T-helper 2 cell treated with Interferon-gamma antibody and Interleukin-4, amounts not matched to agents 100 ng/mL and 5 ng/mL, for 36 hours (primary cell): ENCODE data around the gene TMEM50A. TPM values are rescaled to one million over a fixed set of nuclear protein-coding genes. Genes with fewer than 3 reads are reported as not detected.
"Not testable (repeated sequence)": the region's sequence is repeated elsewhere in the genome, so short reads cannot be mapped to it uniquely, and the experiment has no call there.

Experiments used
- intact Hi-C: fragments of 100-400 bp; cut with micrococcal nuclease; formaldehyde crosslinking; loops from one replicate; pipeline ENCODE4 v1.15.1; 2023
- total RNA-seq: library from RNA; stranded (reverse); gene quantifications from 2 replicates; pipeline ENCODE4 v1.2.3, GENCODE V29; 2022

TMEM50A gene
- 145 and 148 TPM in 2 replicates for total RNA-seq

DNA sequence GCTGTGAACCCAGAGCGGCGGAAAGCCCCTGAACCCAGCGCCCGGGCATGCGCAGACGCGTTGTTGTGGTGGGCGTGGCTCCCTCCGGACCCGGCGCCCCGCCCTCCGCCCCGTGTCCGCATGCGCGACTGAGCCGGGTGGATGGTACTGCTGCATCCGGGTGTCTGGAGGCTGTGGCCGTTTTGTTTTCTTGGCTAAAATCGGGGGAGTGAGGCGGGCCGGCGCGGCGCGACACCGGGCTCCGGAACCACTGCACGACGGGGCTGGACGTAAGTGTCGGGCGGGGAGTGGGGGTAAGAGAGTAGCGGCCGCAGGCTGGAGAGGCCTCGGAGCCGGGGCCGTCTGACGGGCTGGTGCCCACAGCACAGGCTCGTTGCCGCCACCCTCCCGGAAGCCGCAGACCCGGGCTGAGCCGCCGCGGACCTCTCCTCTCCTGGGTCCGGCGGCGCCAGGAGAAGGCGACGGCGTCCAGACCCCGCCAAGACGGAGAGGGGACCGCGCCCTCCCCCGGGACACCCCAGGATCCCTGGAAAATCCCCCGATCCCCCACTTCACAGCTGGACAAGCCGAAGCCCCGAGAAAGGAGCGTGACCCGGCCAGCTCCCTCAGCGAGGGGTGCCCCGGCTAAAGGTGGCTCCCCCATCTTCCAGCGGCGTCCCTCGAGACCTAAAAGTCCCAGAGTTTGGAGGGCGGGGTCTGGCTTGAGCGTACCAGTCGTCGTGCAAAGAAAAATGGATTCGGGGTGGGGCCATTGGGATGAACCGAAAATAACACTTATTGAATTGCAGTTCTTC, at the start of gene TMEM50A:
TSS of gene TMEM50A (plus strand) at position 147 of the 794 bp plus-strand sequence. CDS start 2,153 bp downstream, outside the sequence.
- intact Hi-C loops: loop anchor here (2.0 to 10.0 kb wide), 3 partner anchors 91 to 694 kb away; partner anchors contain the start of genes MACO1, RSRP1 and SRRM1

DNA sequence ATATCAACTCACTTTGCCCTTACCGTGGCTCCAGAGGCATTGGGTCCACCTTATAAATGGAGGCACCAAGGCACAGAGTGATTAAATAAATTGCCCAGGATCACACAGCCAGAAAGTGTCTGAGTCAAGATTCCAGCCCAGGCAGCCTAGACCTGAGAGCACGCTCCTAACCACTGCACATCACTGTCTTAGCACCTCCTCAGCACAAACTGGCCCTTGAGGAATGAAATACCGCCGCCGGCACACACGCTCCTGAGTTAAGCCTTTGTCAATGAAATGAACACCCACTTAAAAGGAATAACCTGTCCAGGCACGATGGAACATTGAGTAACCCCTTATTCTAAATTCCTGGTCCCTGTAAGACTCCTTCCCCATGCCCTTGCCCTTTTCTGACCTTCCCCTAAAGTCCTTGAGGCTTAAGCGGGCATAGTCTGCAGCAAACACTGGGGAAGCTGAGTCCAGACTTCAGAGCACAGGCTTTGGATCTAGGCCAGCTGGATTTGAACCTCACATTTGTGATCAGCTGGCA, 49.5 kb upstream of the TMEM50A start:
- intact Hi-C loops: not testable (repeated sequence)

DNA sequence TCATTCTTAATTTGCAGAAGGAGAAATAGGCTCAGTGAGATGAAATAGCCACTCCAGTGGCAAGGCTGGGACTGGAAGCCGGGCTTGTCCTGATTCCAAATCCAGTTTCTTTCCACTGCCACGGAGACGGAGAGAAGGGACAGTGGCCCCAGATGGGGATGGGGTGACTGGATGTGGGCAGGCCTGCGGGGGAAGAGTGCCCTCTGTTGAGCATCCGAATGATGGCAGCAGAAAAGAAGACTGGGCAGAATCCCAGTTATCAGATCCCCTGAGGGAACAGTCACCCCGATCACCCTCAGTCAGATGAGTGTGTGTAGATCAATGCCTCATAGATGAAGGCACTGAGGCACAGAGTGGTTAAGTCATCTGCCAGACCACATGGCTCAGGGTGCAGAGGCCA, 48.1 kb upstream of the TMEM50A start:
- intact Hi-C loops: not testable (repeated sequence)

DNA sequence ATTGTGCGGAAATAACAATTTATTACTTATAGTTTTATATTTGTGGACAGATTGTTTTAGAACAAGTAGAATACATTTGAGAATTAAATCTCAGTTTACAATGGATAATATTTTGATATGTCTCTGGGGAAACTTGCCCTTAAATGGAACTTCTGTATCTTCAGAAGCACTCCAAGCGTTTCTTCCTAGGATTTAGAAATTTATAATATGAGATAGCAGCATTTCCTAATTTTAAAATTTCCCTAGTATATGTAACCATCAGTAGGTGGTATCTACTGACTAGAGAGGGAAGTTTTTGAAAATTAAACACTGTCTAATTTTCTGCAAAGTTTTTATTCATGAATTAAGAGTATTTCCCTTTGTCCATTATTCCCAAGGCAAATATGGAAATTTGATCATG, 44.7 kb upstream of the TMEM50A start:
- intact Hi-C loops: not testable (repeated sequence)

DNA sequence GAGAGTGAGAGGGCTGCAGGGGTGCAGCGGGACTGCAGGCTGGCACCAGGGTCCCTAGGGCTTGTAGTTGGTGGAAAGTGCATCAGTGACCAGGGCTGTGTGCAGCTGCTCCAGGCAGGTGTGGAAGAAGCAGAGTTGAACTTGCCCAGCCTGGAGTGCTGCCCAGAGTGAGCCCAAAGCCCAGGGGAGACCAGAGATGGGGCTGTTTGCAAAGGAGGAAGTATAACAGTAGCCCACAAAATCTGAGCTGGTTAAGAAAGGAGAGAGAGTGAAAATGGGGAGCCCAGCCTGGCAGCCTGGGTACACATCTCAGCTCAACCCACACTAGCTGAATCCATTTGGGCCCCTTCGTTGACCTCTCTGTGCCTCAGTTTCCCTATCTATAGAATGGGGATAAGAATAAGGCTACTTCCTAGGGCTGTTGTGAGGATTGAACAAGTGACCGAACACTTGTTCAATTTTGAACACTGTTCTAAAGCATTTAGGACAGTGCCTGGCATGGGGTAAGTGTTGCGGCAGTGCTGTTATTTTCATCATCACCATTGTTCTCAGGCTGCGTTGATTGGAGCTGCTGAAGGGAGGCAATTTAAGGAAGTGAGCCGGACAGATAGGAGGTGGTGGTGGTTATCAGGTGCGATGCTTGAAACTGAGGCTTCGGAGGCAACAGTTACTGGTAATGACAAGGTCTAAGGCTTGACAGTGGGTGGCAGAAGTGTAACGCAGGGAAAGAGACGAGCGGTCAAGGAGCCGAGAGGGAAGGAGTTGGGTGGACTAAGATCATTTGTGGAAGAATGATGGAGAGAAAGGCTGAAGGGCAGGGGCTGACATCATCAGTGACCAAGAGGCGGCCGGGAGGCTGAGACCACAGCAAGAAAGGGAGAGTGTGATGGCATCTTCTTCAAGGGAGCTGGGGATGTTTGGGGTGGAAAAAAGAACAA, 43.0 kb upstream of the TMEM50A start:
- intact Hi-C loops: not testable (repeated sequence)

DNA sequence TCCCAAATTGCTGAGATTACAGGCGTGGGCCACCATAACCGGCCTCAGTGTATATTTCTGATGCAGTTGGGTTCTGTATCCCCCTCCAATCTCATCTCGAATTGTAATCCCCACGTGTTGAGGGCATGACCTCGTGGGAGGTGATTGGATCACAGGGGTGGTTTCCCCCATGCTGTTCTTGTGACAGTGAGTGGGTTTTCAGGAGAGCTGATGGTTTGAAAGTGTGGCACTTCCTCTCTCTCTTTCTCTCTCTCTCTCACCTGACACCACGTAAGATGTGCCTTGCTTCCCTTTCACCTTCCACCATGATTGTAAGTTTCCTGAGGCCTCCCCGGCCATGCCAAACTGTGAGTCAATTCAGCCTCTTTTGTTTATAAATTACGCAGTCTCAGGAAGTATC, 41.6 kb upstream of the TMEM50A start:
- intact Hi-C loops: not testable (repeated sequence)

DNA sequence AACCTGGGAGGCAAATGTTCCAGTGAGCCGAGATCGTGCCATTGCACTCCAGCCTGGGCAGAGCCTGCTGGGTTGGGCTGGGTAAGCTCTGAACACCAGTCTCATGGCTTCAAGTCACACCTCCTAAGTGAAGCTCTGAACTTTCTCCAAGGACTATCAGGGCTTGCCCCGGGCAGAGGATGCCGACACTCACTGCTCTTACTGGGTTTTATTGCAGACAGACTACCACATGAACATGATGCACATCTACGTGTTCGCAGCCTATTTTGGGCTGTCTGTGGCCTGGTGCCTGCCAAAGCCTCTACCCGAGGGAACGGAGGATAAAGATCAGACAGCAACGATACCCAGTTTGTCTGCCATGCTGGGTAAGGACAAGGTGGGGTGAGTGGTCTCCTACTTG, 37.4 kb upstream of the TMEM50A start:
- intact Hi-C loops: not testable (repeated sequence)

DNA sequence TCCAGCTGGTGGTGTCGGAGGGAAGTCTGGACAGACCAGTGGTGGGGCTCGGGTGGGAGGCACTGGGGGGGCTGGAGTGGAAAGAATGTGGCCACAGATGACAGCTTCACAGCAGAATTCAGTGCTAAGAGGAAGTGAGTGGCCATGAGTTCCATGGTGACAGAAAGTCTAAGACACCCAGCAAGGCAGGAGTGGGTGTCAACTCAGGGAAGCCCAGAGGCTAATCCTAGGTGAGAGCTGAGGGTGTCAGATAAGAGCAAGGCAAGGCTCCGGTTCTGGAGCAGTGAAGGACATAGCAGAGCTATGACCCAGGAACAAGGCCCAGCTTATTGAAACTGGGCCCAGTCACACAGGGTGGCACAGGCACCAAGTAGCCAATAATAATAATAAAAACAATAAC, 35.8 kb upstream of the TMEM50A start:
- intact Hi-C loops: not testable (repeated sequence)

DNA sequence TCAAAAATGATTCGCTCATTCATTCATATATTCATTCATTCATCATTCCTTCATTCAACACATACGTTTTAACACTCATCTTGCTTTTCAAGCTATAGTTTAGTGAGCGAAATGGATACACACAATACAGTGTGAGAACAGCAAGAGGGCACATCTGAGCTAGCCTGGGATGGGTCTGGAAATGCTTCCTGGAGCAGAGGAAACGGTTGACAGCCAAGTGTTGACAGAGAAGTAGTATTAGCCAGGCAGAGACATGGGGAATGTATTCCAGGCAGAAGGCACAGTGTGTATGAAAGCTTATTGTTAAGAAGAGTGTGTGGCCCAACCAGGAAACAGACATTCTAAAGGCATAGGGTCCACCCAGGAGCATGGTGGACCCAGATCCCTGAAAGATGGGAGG, 33.2 kb upstream of the TMEM50A start:
- intact Hi-C loops: not testable (repeated sequence)

DNA sequence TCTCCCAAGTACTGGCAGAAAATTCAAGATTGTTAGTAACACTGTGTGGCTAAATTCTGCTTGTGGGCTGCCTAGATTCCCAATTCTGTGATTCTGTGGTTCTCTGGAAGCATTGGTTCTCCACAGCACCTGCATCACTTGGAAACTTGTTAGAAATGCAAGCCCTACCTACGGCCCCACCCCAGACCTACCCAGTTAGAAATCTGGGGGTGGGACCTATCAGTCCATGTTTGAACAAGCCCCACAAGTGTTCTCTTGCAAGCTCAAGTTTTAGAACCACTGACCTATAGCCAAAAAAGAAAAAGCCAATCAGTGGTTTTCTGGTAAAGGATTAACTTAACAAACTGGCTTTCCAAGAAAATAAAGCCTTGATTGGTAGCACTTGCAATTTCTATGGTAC, 30.0 kb upstream of the TMEM50A start:
- intact Hi-C loops: not testable (repeated sequence)

DNA sequence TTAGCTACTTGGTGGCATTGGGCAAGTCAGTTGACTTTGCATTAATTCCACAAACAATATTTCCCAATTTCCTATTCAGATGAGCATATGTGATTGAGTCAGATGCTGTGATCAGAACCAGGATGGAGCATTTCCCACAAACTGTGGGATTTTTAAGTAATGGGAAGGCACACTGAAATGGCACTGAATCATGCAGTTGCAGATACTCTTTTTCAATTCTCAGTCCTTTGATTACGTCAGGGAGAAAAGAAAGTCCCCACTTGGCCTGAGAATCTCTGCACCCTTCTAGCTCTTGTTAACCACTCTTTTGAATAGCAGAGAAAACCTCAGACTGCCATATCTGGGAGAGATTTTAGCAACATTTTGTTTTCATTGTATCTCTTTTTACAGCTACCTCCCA, 29.0 kb upstream of the TMEM50A start:
- intact Hi-C loops: not testable (repeated sequence)

DNA sequence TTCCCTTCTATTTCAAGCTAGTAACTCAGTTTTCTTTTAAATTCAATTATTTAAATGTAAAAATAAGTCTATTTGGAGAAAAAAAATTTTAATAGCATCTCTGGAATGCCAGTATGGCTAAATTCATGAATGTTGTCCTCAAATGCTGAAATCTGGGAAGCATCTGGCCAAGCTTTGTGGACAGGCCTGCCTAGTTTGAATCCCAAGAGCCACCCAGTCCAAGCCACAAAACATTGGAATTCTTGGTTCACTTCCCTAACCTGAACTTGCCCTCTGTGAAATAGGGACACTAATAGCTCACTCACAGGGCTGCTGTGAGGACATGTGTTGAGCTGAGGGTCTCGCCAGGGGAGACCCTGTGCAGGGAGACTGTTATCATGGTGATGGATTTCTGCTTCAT, 28.6 kb upstream of the TMEM50A start:
- intact Hi-C loops: not testable (repeated sequence)

DNA sequence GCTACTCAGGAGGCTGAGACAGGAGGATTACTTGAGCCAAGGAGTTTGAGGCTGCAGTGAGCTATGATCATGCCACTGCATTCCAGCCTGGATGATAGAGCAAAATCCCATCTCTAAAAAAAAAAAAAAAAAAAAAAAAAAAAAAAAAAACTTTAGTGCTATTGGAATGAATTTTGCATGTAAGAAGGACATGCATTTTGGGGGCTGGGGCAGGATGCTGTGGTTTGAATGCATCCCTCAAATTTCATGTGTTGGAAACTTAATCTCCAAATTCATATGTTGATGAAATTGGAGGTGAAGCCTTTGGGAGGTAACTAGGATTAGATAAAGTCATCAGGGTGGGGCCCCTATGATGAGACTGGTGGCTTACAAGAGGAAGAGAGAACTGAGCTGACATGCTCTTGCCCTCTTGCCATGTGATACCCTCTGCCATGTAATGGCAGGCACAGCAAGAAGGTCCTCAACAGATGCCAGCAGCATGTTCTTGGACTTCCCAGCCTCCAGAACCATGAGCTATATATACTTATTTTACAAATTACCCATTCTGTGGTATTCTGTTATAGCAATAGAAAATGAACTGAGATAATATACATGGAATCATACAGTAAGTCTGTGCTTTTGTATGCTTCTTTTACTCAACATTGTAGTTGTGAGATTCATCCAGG, 25.2 kb upstream of the TMEM50A start:
- intact Hi-C loops: not testable (repeated sequence)

DNA sequence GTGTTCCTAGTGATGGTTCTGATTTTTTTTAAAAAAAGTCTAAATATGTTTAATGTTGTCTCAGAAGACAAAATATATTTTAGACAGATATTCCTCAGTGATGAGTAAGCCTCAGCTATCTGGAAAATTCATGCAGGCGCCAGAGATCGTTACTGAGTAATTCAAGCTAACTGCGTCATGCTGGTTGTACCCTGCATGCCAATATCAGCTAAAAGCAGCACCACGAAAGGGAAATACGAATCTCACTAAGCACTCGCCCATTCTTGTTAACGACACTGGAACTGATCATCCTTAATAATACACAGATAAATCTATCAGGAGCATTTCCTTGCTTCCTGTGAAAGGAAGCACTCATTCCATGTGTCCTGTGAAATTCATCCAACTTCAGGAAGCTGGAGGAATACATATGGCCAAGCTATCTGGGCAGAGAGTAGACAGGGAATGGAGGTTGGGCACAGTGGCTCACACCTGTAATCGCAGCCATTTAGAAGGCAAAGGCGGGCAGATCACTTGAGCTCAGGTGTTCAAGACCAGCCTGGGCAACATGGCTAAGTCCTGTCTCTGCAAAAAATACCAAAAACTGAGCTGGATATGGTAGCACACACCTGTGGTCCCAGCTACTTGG, 17.7 kb upstream of the TMEM50A start:
- intact Hi-C loops: not testable (repeated sequence)

DNA sequence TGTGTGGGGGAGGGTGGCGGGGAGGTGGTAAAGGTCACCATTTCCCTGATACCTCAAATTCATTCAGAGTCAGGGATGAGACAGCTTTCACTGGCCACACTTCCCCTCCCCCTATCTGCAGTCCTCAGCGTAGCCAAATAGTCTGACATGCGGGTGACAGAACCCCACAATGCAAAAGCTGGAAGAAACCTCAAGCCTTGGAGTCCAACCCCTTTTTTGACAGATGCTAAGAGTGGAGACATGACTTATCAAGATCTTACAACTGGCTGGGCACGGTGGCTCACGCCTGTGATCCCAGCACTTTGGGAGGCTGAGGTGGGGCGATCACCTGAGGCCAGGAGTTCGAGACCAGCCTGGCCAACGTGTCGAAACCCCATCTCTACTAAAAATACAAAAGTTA, 16.0 kb upstream of the TMEM50A start:
- intact Hi-C loops: not testable (repeated sequence)

DNA sequence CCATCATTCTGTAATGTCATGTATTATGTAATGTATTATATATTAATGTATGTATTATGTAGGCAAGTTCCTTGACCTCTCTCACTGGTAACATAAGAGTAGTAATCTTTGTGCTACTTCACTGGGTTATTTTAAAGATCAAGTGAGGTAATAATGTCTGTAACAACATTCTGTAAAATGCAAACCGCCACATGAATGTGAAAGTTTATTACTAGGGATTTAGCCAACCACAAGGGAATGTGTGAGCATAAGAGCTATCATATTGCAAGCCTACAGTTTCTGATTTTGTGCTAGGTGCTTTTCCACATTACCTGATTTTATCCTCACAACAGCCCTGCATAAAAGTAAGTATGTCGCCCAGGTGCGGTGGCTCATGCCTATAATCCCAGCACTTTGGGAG, 13.7 kb upstream of the TMEM50A start:
- intact Hi-C loops: not testable (repeated sequence)

DNA sequence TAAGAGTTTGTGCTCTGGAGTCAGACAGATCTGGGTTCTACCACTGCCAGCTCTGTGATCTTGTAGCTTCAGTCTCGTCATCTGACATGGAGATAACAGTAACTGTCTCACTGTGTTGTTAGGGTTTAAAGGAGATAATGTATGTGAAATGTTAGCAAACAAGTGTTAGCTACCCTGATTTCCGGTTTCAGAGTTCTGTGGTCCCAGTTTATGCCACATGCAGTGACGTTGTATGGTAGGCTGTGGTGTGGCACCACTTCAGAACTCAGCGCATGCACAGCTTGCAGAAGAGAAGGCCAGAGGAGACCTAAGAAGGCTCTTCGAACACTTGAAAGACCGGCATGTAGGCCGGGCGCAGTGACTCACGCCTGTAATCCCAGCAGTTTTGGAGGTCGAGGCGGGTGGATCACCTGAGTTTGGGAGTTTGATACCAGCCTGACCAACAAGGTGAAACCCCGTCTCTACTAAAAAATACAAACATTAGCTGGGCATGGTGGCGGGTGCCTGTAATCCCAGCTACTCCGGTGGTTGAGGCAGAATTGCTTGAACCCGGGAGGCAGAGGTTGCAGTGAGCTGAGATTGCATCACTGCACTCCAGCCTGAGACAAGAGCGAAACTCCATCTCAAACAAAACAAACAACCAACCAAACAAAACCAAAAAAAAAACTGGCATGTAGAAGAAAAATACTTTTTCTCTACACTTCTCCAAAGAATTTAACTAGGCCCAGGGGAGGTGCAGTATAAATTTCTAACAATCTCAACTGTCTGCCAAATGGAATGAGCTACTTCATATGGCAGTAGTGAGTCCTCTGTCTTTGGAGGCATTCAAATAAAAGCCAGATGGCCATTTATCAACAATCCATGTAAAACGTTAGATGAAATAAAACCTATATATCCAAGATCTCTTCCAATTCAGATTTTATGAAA, 10.0 kb upstream of the TMEM50A start:
- intact Hi-C loops: not testable (repeated sequence)

DNA sequence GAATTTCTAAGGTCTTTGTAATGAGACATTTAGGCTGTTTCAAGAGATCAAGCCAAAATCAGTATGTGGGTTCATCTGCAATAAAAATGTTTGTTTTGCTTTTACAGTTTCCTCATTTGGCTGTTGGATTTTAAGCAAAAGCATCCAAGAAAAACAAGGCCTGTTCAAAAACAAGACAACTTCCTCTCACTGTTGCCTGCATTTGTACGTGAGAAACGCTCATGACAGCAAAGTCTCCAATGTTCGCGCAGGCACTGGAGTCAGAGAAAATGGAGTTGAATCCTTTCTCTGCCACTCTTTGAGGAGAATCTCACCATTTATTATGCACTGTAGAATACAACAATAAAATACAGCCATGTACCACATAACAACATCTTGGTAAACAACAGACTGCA, 9.3 kb upstream of the TMEM50A start:
- intact Hi-C loops: not testable (repeated sequence)

DNA sequence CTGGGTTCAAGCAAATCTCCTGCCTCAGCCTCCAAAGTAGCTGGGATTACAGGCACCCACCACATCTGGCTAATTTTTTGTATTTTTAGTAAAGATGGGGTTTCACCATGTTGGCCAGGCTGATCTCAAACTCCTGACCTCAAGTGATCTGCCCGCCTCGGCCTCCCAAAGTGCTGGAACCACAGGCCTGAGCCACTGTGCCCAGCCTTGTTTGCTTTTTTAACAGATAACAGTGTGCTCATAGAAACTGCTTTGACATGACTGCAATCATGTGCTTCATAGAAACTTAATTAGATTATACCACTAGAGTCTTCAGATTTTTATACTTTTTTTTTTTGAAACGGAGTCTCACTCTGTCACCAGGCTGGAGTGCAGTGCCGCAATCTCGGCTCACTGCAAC, 8.8 kb upstream of the TMEM50A start:
- intact Hi-C loops: not testable (repeated sequence)

DNA sequence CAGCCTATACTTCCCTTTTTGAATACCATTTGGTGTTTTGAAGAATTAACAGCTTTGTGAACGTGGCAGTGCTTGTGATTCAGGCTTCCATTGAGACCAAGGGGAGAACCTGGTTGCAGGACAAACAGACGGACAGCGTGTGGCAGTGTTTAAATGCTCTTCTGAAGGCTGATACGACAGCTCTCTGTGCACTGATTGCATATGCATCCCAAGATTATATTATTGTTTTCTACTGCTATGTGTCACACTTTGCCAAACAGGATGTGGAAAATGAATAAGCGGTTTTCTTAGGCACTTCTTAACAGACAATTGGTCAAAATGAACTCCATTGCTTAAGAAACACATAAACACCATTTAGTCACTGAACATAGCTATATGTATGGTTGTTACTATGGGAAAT, 8.2 kb upstream of the TMEM50A start:
- intact Hi-C loops: loop anchor here (10.0 kb wide), 1 partner anchor 685 kb away; the partner anchor contains the start of gene SRRM1
